Ishikawa (cell line): ENCODE measurements around the gene SCYL1.

Experiments used
- CREB1 ChIP-seq: IDR thresholded peaks from 2 replicates; pipeline ENCODE4 v1.6.1; 2012; ENCODE audit warnings: low read depth
- EGR1 ChIP-seq: IDR thresholded peaks from 2 replicates; pipeline ENCODE4 v1.6.1; 2012
- EP300 ChIP-seq: IDR thresholded peaks from 2 replicates; pipeline ENCODE4 v1.6.1; 2012; ENCODE audit warnings: borderline replicate concordance
- FOXM1 ChIP-seq: IDR thresholded peaks from 2 replicates; pipeline ENCODE4 v1.6.1; 2012; ENCODE audit warnings: low read depth, borderline replicate concordance
- MAX ChIP-seq: IDR thresholded peaks from 2 replicates; pipeline ENCODE4 v1.6.1; 2012
- RAD21 ChIP-seq: IDR thresholded peaks from 2 replicates; pipeline ENCODE4 v1.6.1; 2012; ENCODE audit warnings: low read depth
- REST ChIP-seq: IDR thresholded peaks from 2 replicates; pipeline ENCODE4 v1.6.1; 2012; ENCODE audit warnings: low read depth, mild to moderate bottlenecking
- TAF1 ChIP-seq: IDR thresholded peaks from 2 replicates; pipeline ENCODE4 v1.6.1; 2012; ENCODE audit warnings: low read depth, mild to moderate bottlenecking
- TCF12 ChIP-seq: IDR thresholded peaks from 2 replicates; pipeline ENCODE4 v1.6.1; 2012; ENCODE audit warnings: low read depth
- TEAD4 ChIP-seq: IDR thresholded peaks from 2 replicates; pipeline ENCODE4 v1.6.1; 2012
- USF1 ChIP-seq: IDR thresholded peaks from 2 replicates; pipeline ENCODE4 v1.6.1; 2012

- TF ChIP-seq USF1 (no peak), RAD21 (no peak), EP300 (no peak), FOXM1 (no peak), TAF1 (no peak), REST (no peak), EGR1 (no peak), CREB1 (no peak), TEAD4 (no peak), TCF12 (no peak; the same call in 1 of the 2 replicates), MAX (peak; percentile 37; the same call in 1 of the 2 replicates)
These were observed 50.1 kb downstream of the SCYL1 start for GRCh38 chr11:65574811-65575567.
